Measurements from ENCODE around the gene KLHL4. TPM values are rescaled to one million over a fixed set of nuclear protein-coding genes. Genes with fewer than 3 reads are reported as not detected.
"Not testable (repeated sequence)": the region's sequence is repeated elsewhere in the genome, so short reads cannot be mapped to it uniquely, and the experiment has no call there.

Gene KLHL4
- total RNA-seq, 2 experiments from 2014 or later: not detected

GRCh38 chrX:87578978-87579377 is 61.4 kb downstream of the KLHL4 start:
- H3K27me3 Mint-ChIP-seq: no peaks in the 10 kb centered on the region
- H3K27ac Mint-ChIP-seq: no peak overlapping the region
- H3K9me3 Mint-ChIP-seq (ENCODE audit: low read depth): no peaks in the 10 kb centered on the region
- ATAC-seq (no peak), DNase-seq (no peak)
- POLR2A ChIA-PET: no interaction called here
- H3K4me3 Mint-ChIP-seq: no peak overlapping the region
- CTCF ChIA-PET: no interaction called here
- no peaks in the 10 kb centered on the region for H3K4me1 Mint-ChIP-seq
- intact Hi-C loops (cut with DNase I, micrococcal nuclease): no loop called here
- no peaks in the 10 kb centered on the region for H3K36me3 Mint-ChIP-seq (ENCODE audit: low read depth)

- H3K4me3 Mint-ChIP-seq: no peak overlapping the region
- no peaks in the 10 kb centered on the region for H3K27me3 Mint-ChIP-seq
- no peak for ATAC-seq
- H3K27ac Mint-ChIP-seq: no peak overlapping the region
- no peaks in the 10 kb centered on the region for H3K4me1 Mint-ChIP-seq
- ChIA-PET CTCF (interaction anchor here (0.6 kb wide), 1 partner anchor 164 kb away, joined by 3 read pairs; no protein-coding TSS in a partner anchor), POLR2A (no interaction called here)
- intact Hi-C loops (cut with DNase I, micrococcal nuclease): no loop called here
- H3K9me3 Mint-ChIP-seq (ENCODE audit: low read depth): no peaks in the 10 kb centered on the region
- DNase-seq: no peak
- H3K36me3 Mint-ChIP-seq (ENCODE audit: low read depth): no peaks in the 10 kb centered on the region
These were observed 63.3 kb downstream of the KLHL4 start for GRCh38 chrX:87580862-87581261.

GRCh38 chrX:87582453-87582852 is 64.9 kb downstream of the KLHL4 start:
- H3K9me3 Mint-ChIP-seq (ENCODE audit: low read depth): no peaks in the 10 kb centered on the region
- no peak overlapping the region for H3K27ac Mint-ChIP-seq
- POLR2A ChIA-PET: no interaction called here
- ATAC-seq (no peak), DNase-seq (no peak)
- H3K27me3 Mint-ChIP-seq: no peaks in the 10 kb centered on the region
- intact Hi-C loops (cut with DNase I, micrococcal nuclease): no loop called here
- CTCF ChIA-PET: no interaction called here
- H3K4me1 Mint-ChIP-seq: no peaks in the 10 kb centered on the region
- H3K4me3 Mint-ChIP-seq: no peak overlapping the region
- no peaks in the 10 kb centered on the region for H3K36me3 Mint-ChIP-seq (ENCODE audit: low read depth)

GRCh38 chrX:87583679-87584078 is 66.1 kb downstream of the KLHL4 start:
- no peak for ATAC-seq
- Mint-ChIP-seq H3K27ac (no peak overlapping the region), H3K36me3 (ENCODE audit: low read depth) (no peaks in the 10 kb centered on the region), H3K4me1 (no peaks in the 10 kb centered on the region), H3K4me3 (no peak overlapping the region), H3K9me3 (ENCODE audit: low read depth) (no peaks in the 10 kb centered on the region), H3K27me3 (no peaks in the 10 kb centered on the region)
- POLR2A ChIA-PET: no interaction called here
- intact Hi-C loops (cut with DNase I, micrococcal nuclease): no loop called here
- peak; percentile 7 for DNase-seq
- CTCF ChIA-PET: no interaction called here

- intact Hi-C loops (cut with DNase I, micrococcal nuclease): no loop called here
These were observed 98.8 kb downstream of the KLHL4 start for GRCh38 chrX:87616371-87616770.

GRCh38 chrX:87621697-87622096 is 104.1 kb downstream of the KLHL4 start:
- Mint-ChIP-seq H3K4me3 (no peak overlapping the region), H3K4me1 (no peaks in the 10 kb centered on the region), H3K36me3 (ENCODE audit: low read depth) (no peaks in the 10 kb centered on the region), H3K27ac (no peak overlapping the region), H3K9me3 (ENCODE audit: low read depth) (no peaks in the 10 kb centered on the region), H3K27me3 (no peaks in the 10 kb centered on the region)
- ATAC-seq (no peak), DNase-seq (no peak)
- ChIA-PET CTCF (no interaction called here), POLR2A (no interaction called here)
- intact Hi-C loops (cut with DNase I, micrococcal nuclease): no loop called here

More at GRCh38 chrX:87616371-87616770, 98.8 kb downstream of the KLHL4 start:
- Mint-ChIP-seq H3K4me3 (no peak overlapping the region), H3K27me3 (no peaks in the 10 kb centered on the region), H3K27ac (no peak overlapping the region), H3K36me3 (ENCODE audit: low read depth) (no peaks in the 10 kb centered on the region), H3K9me3 (ENCODE audit: low read depth) (no peaks in the 10 kb centered on the region), H3K4me1 (no peaks in the 10 kb centered on the region)
- ChIA-PET POLR2A (no interaction called here), CTCF (no interaction called here)
- ATAC-seq (no peak), DNase-seq (no peak)

GRCh38 chrX:87626996-87627395 is 109.4 kb downstream of the KLHL4 start:
- ChIA-PET CTCF (no interaction called here), POLR2A (no interaction called here)
- no peak overlapping the region for H3K4me3 Mint-ChIP-seq
- H3K9me3 Mint-ChIP-seq (ENCODE audit: low read depth): no peaks in the 10 kb centered on the region
- no peak for DNase-seq
- no peaks in the 10 kb centered on the region for H3K4me1 Mint-ChIP-seq
- H3K36me3 Mint-ChIP-seq (ENCODE audit: low read depth): no peaks in the 10 kb centered on the region
- intact Hi-C loops (cut with DNase I, micrococcal nuclease): no loop called here
- H3K27me3 Mint-ChIP-seq: no peaks in the 10 kb centered on the region
- H3K27ac Mint-ChIP-seq: no peak overlapping the region
- no peak for ATAC-seq

- Mint-ChIP-seq H3K4me3 (no peak overlapping the region), H3K27me3 (no peaks in the 10 kb centered on the region), H3K36me3 (ENCODE audit: low read depth) (no peaks in the 10 kb centered on the region), H3K9me3 (ENCODE audit: low read depth) (no peaks in the 10 kb centered on the region), H3K4me1 (no peaks in the 10 kb centered on the region), H3K27ac (no peak overlapping the region)
- ATAC-seq (no peak), DNase-seq (no peak)
- ChIA-PET POLR2A (no interaction called here), CTCF (no interaction called here)
- intact Hi-C loops (cut with DNase I, micrococcal nuclease): no loop called here
These were observed 116.8 kb downstream of the KLHL4 start for GRCh38 chrX:87634361-87634760.

- Mint-ChIP-seq H3K4me3 (no peak overlapping the region), H3K27me3 (no peaks in the 10 kb centered on the region), H3K27ac (no peak overlapping the region), H3K9me3 (ENCODE audit: low read depth) (no peaks in the 10 kb centered on the region), H3K36me3 (ENCODE audit: low read depth) (no peaks in the 10 kb centered on the region), H3K4me1 (no peaks in the 10 kb centered on the region)
- ATAC-seq (no peak), DNase-seq (no peak)
- intact Hi-C loops (cut with DNase I, micrococcal nuclease): no loop called here
- ChIA-PET CTCF (no interaction called here), POLR2A (no interaction called here)
These were observed 118.9 kb downstream of the KLHL4 start for GRCh38 chrX:87636533-87636932.

- H3K27ac Mint-ChIP-seq; CTCF ChIA-PET; H3K9me3 Mint-ChIP-seq (ENCODE audit: low read depth): not testable (repeated sequence)
These were observed 123.8 kb downstream of the KLHL4 start for GRCh38 chrX:87641439-87641838.

GRCh38 chrX:87661761-87662160 is 144.2 kb downstream of the KLHL4 start:
- no peaks in the 10 kb centered on the region for H3K4me1 Mint-ChIP-seq
- no peaks in the 10 kb centered on the region for H3K27me3 Mint-ChIP-seq
- no peak for DNase-seq
- no peak overlapping the region for H3K27ac Mint-ChIP-seq
- intact Hi-C loops (cut with DNase I, micrococcal nuclease): loop anchor here in 1 of 2 experiments (10.0 kb wide), 1 partner anchor 327 kb away; no protein-coding TSS in a partner anchor
- no peak overlapping the region for H3K4me3 Mint-ChIP-seq
- H3K36me3 Mint-ChIP-seq (ENCODE audit: low read depth): no peaks in the 10 kb centered on the region
- ATAC-seq: no peak
- H3K9me3 Mint-ChIP-seq (ENCODE audit: low read depth): no peaks in the 10 kb centered on the region
- ChIA-PET CTCF (no interaction called here), POLR2A (no interaction called here)

More at GRCh38 chrX:87641439-87641838, 123.8 kb downstream of the KLHL4 start:
- H3K36me3 Mint-ChIP-seq (ENCODE audit: low read depth); H3K4me3 Mint-ChIP-seq; DNase-seq; ATAC-seq; H3K4me1 Mint-ChIP-seq; intact Hi-C loops (cut with DNase I, micrococcal nuclease); H3K27me3 Mint-ChIP-seq; POLR2A ChIA-PET: not testable (repeated sequence)

GRCh38 chrX:87663421-87663820 is 145.8 kb downstream of the KLHL4 start:
- H3K4me1 Mint-ChIP-seq: no peaks in the 10 kb centered on the region

GRCh38 chrX:87664381-87664780 is 146.8 kb downstream of the KLHL4 start:
- no peaks in the 10 kb centered on the region for H3K36me3 Mint-ChIP-seq (ENCODE audit: low read depth)
- DNase-seq: no peak
- no peaks in the 10 kb centered on the region for H3K27me3 Mint-ChIP-seq
- no peaks in the 10 kb centered on the region for H3K9me3 Mint-ChIP-seq (ENCODE audit: low read depth)
- POLR2A ChIA-PET: no interaction called here
- intact Hi-C loops (cut with DNase I, micrococcal nuclease): loop anchor here in 1 of 2 experiments (10.0 kb wide), 1 partner anchor 330 kb away; no protein-coding TSS in a partner anchor
- ATAC-seq: no peak
- CTCF ChIA-PET: no interaction called here
- no peak overlapping the region for H3K27ac Mint-ChIP-seq
- H3K4me3 Mint-ChIP-seq: no peak overlapping the region
- no peaks in the 10 kb centered on the region for H3K4me1 Mint-ChIP-seq

More at GRCh38 chrX:87663421-87663820, 145.8 kb downstream of the KLHL4 start:
- CTCF ChIA-PET: no interaction called here
- Mint-ChIP-seq H3K4me3 (no peak overlapping the region), H3K27me3 (no peaks in the 10 kb centered on the region), H3K9me3 (ENCODE audit: low read depth) (no peaks in the 10 kb centered on the region), H3K36me3 (ENCODE audit: low read depth) (no peaks in the 10 kb centered on the region), H3K27ac (no peak overlapping the region)
- POLR2A ChIA-PET: no interaction called here
- intact Hi-C loops (cut with DNase I, micrococcal nuclease): loop anchor here in 1 of 2 experiments (10.0 kb wide), 1 partner anchor 329 kb away; no protein-coding TSS in a partner anchor
- DNase-seq (no peak), ATAC-seq (no peak)
